Measurements from ENCODE around the gene RRAD. TPM values are rescaled to one million over a fixed set of nuclear protein-coding genes. Genes with fewer than 3 reads are reported as not detected.

Gene RRAD
- total RNA-seq, 1 donor from 2014 or later = 32.9 TPM

DNA sequence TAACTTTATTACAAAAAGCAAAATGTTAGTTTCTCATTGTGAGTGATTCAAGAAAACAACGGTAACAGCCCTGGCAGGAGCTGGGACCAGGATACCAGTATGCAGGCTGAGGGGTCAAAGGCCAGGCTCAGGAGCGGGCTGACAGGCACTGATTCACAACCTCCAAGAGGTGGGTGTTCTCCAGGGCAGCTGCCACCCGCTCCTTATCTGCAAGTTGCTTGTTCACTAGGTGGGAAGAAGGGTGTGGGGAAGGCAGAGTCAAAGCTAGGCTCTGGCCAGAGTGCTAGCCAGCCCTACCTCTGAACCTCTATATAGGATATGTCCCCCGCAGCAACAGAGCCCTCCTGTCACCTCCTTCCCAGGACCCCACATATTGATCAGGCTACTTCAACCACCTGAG is 6.7 kb upstream of the RRAD start:
- no peak for DNase-seq (ENCODE audit: low read depth)
- TF ChIP-seq, protein P1, sequence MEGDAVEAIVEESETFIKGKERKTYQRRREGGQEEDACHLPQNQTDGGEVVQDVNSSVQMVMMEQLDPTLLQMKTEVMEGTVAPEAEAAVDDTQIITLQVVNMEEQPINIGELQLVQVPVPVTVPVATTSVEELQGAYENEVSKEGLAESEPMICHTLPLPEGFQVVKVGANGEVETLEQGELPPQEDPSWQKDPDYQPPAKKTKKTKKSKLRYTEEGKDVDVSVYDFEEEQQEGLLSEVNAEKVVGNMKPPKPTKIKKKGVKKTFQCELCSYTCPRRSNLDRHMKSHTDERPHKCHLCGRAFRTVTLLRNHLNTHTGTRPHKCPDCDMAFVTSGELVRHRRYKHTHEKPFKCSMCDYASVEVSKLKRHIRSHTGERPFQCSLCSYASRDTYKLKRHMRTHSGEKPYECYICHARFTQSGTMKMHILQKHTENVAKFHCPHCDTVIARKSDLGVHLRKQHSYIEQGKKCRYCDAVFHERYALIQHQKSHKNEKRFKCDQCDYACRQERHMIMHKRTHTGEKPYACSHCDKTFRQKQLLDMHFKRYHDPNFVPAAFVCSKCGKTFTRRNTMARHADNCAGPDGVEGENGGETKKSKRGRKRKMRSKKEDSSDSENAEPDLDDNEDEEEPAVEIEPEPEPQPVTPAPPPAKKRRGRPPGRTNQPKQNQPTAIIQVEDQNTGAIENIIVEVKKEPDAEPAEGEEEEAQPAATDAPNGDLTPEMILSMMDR (IDR thresholded peaks at IDR 0.05; ENCODE audit: insufficient read depth, low read length, poor library complexity, severe bottlenecking) = no peak
- Histone ChIP-seq H3K27me3 (ENCODE audit: control insufficient read depth, insufficient read depth, low read length) (no peaks in the 10 kb centered on the region), H3K36me3 (ENCODE audit: control insufficient read depth, insufficient read depth, low read length) (no peaks in the 10 kb centered on the region), H3K4me3 (ENCODE audit: low read depth, low read length) (no peak overlapping the region)

- DNase-seq (ENCODE audit: low read depth) = no peak
- Histone ChIP-seq H3K36me3 (ENCODE audit: control insufficient read depth, insufficient read depth, low read length) (no peaks in the 10 kb centered on the region), H3K27me3 (ENCODE audit: control insufficient read depth, insufficient read depth, low read length) (no peaks in the 10 kb centered on the region), H3K4me3 (ENCODE audit: low read depth, low read length) (no peak overlapping the region)
- TF ChIP-seq, protein P1 (IDR thresholded peaks at IDR 0.05; ENCODE audit: insufficient read depth, low read length, poor library complexity, severe bottlenecking) = no peak
Observed at GRCh38 chr16:66931665-66932064, 6.3 kb upstream of the RRAD start.

- H3K27me3 ChIP-seq (ENCODE audit: control insufficient read depth, insufficient read depth, low read length) = no peaks in the 10 kb centered on the region
- no peaks in the 10 kb centered on the region for H3K36me3 ChIP-seq (ENCODE audit: control insufficient read depth, insufficient read depth, low read length)
- peak; percentile 68 for DNase-seq (ENCODE audit: low read depth)
- TF ChIP-seq, protein P1 (IDR thresholded peaks at IDR 0.05; ENCODE audit: insufficient read depth, low read length, poor library complexity, severe bottlenecking) = no peak
- H3K4me3 ChIP-seq (ENCODE audit: low read depth, low read length) = no peak overlapping the region
Observed at GRCh38 chr16:66930189-66930588, 4.9 kb upstream of the RRAD start.

DNA sequence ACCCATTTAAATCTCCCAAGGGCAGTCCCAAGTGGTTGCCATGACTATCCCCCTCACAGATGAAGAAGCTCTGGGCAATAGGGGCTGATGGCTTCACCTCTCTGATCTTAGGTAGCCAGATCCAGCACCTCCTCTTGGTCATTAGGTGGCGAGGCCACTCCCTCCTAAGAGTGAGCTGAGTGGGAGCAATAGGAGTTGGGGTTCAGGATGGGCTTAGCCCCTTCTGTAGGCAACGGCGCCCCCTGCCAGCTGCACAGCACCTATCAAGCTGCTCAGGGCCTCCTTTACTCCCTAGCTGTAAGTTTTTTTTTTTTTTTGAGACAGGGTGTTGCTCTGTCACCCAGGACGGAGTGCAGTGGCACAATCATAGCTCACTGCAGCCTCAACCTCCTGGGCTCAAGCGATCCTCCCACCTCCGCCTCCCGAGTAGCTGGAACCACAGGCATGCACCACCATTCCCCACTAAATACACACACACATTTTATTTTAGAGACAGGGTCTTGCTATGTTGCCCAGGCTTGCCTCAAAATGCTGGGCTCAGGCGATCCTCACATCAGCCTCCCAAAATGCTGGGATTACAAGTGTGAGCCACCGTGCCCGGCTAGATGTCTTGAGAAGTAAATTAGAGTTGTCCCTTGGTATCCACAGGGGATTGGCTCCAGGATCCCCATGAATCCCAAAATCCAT is 3.5 kb upstream of the RRAD start:
- H3K4me3 ChIP-seq (ENCODE audit: low read depth, low read length) = no peak overlapping the region
- TF ChIP-seq, protein P1 (IDR thresholded peaks at IDR 0.05; ENCODE audit: insufficient read depth, low read length, poor library complexity, severe bottlenecking) = peak; percentile 66
- H3K27me3 ChIP-seq (ENCODE audit: control insufficient read depth, insufficient read depth, low read length) = no peaks in the 10 kb centered on the region
- DNase-seq (ENCODE audit: low read depth) = no peak
- H3K36me3 ChIP-seq (ENCODE audit: control insufficient read depth, insufficient read depth, low read length) = no peaks in the 10 kb centered on the region

DNA sequence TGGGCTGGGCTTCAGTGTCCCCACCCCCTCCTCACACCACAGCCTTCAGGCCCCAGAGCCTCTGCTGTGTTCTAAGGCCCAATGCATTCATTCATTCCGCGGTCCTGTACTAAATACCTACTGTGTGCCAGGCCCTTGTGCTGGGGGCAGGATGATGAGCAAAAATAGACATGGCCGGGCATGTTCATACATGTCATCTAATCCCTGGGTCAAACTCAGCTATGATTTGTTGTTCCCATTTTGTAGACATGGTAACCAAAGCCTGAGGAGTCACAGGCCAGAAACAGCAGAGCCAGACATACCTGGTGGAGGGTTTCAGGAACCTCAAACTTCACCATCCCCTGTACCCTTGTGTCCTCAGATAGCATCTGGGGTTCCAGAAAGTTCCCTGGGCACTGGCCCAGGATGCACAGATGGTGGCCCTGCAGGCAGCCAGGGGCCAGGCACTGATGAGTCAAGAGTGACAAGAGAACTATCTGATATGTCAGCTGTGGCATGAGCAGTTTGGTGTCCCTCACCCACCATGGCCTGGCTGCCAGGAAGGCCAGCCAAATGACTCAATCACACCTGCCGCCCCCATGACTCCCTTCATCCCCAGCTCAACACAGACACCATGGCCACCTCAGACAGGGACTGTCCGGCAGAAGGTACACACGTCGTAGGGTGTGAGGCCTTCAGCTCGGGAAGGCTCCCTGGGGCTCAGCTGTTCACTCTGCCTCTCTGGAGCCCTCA is 2.7 kb upstream of the RRAD start:
- no peaks in the 10 kb centered on the region for H3K27me3 ChIP-seq (ENCODE audit: control insufficient read depth, insufficient read depth, low read length)
- TF ChIP-seq, protein P1 (IDR thresholded peaks at IDR 0.05; ENCODE audit: insufficient read depth, low read length, poor library complexity, severe bottlenecking) = no peak
- H3K4me3 ChIP-seq (ENCODE audit: low read depth, low read length) = no peak overlapping the region
- DNase-seq (ENCODE audit: low read depth) = no peak
- no peaks in the 10 kb centered on the region for H3K36me3 ChIP-seq (ENCODE audit: control insufficient read depth, insufficient read depth, low read length)

Measured in kidney epithelial cell (primary cell).